GM18526 (cell line): ENCODE results near the gene HOXC4.

ENCODE experiments used
- POLR2A ChIP-seq: IDR thresholded peaks from 3 replicates; pipeline ENCODE4 v1.6.1; 2011; ENCODE audit not compliant: insufficient read length; ENCODE audit errors: extremely low read depth

Gene HOXC4

DNA sequence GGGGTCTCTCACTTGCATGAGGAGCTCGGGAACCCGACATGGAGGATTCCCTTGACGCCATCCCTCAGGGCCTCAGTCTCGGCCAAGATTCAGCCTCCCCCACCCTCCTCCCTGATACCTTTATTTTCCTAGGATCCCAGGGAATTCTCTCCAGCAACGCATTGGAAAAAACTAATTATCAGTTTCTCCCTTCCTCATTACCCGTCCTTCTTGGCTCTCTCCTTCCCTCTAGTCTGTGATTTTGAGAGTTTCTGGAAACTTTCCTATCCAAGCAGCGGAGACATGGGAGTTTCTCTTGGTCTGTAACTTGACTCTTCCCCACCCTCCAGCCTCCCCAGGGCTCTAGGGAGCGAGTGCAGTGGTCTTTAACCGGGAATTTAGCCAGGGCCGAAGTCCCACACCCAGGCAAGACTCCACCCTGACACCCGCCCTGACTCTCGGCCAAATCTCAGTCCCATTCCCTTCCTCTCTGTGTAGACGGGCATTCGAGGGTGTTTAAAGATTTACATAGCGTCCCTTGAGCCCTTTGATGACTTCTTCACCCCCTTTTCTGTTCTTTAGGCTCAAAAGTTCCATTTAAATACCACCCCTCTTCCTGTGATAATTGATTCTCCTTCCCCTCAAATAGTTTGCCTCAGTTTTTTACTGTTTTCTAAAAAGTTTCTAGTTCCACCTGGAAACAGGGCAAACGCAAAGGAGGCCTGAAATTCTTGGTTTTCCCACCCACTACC is 14.1 kb upstream of the HOXC4 start:
- TF ChIP-seq POLR2A: no peak

DNA sequence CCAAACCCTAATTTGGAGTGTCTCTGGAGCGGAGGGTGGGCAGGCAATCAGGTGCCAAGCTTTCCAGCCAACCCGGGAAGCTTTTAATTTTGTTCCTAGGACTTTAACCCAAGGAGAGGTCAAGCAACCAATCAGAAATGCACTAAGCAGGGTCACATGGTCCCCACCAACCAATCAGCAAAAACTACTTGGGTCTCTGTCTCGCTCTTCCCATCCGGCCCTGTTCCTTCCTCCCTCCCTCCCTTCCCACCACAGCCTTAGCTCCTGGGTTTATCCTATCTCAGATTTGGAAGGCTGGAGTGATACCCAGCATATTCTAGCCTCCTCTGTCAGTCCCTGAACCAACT is 13.5 kb upstream of the HOXC4 start:
- TF ChIP-seq POLR2A: no peak

GRCh38 chr12:54040648-54041047 is 13.0 kb upstream of the HOXC4 start:
- no peak for TF ChIP-seq POLR2A

GRCh38 chr12:54041097-54041690 is 12.4 kb upstream of the HOXC4 start:
- TF ChIP-seq POLR2A: no peak

GRCh38 chr12:54042970-54043853 is 10.4 kb upstream of the HOXC4 start:
- no peak for TF ChIP-seq POLR2A

- TF ChIP-seq POLR2A: no peak
Observed at GRCh38 chr12:54044425-54045103, 9.1 kb upstream of the HOXC4 start.

DNA sequence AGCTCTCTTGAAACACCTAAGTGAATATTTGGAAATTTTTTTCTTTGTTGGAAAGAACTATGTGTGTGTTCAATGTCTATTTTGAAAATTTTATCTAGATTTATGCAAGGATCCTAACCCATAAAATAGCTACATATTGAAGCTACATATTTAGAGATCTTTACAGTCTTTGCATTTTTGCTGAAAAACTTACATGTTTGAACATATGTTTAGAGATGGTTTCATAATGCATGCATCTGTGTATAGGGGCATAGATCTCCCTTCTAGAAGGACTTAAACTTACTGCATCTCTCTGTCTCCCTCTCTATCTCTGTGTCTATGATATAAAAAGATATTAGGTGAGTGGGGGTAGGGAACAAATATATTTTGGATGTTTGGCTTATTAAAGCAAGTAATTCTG is 8.2 kb upstream of the HOXC4 start:
- TF ChIP-seq POLR2A: no peak

DNA sequence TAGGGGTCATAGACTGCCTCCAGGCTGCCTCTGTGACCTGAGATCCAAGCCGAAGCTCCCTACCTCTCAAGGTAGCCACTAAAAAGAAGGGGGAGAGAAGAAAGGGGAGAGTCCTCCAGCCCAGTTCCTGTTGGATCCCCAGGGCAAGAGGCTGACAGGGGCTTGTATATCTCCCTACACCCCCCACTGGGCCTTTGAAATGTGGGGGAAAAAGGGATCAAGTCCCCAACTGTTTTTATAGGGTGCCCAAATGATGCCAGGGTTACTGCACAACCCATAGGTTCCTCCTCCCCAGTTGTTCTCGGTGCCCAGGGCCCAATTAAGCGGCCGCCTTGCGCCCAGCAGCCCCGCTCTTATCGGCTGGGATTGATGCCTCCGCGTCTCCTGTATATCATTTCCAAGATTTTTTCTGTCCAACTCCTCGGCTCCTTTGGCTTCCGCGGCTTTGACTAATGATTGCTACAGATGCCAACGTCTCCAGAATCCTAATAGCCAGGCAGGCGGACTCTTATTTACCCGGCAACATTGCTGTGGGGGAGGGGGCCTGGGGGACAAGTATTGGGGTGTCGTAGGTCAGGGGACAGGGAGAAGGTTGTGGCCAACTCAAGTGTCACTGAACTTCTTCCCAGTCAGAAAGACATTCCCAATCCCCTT is 7.6 kb upstream of the HOXC4 start:
- TF ChIP-seq POLR2A: no peak

- TF ChIP-seq POLR2A: no peak
Observed at GRCh38 chr12:54046809-54047159, 6.9 kb upstream of the HOXC4 start.

GRCh38 chr12:54047160-54047963 is 6.3 kb upstream of the HOXC4 start:
- TF ChIP-seq POLR2A: no peak

DNA sequence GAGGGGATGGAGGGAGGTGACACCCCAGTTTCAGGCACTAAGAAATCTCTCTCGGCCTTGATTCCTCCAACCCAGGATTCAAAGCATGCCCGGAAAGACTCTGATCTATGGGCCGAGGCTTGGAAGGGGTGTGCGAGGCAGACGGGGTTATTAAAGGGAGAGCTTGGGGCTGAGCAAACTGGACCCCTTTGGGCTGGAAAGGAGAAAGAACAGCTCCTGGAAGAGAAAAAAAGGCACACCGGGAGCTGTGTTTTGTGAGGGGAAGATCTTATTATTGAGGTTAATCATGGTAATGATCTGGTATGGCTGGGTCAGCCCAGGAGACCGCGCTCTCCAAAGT is 5.7 kb upstream of the HOXC4 start:
- no peak for TF ChIP-seq POLR2A

DNA sequence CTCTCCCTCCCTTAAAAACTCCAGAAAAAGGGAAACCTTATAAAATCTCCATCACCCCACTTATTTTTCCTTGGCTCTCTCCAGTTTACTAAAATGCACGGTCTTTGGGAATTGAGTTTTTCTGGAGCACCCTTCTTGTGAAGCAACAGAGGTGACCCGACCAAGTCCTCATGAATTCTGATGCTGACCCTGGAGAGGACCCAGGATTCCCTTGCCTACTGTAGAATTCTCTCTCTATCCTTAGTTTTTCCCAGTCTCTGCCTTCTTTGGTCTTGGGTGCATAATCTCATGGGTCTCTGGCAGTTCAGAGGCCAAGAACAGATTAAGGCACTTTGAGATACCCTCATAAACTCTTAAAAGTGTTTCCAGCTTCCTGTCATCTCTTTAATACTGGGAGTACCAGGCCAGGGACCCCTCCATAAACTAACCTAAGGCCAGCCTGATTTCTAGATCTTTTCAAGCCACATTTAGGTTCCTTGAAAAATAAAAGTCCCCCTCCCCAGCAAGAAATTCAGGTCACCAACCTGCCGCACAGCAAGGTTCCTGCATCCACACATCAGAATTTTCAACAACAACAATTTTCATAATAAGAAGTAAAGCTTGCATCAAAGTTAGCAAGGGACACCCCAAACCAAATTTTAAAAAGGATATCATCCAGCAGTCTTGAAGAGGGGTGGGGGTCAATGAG is 5.1 kb upstream of the HOXC4 start:
- TF ChIP-seq POLR2A: no peak

GRCh38 chr12:54049108-54049507 is 4.5 kb upstream of the HOXC4 start:
- no peak for TF ChIP-seq POLR2A

DNA sequence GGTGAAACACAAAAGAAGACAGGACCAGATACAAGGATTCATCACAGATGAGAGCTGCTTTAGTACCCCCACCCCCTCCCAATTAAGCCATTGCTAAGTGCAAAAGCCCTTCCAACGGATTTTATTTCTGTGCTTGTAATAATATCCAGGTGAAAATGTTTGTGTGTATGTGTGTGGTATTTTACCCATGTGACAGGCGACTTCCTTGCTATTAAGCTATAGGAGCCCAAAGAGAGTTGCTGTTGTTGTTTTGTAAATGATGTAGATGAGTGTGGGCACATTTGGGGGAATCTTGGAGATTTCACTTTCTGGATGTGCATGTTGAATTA is 3.2 kb upstream of the HOXC4 start:
- TF ChIP-seq POLR2A: no peak
